22Rv1 (cell line): Measurements from ENCODE around the gene ZRANB2.

Experiments used
- H3K27ac ChIP-seq: fragments of 450-650 bp; 2 replicates; pipeline ENCODE4 v1.5.1; 2017
- CTCF ChIP-seq: fragments of 450-650 bp; IDR thresholded peaks from 2 replicates; pipeline ENCODE4 v1.5.1; 2017; ENCODE audit warnings: mild to moderate bottlenecking
- ZFX ChIP-seq: fragments of 450-650 bp; IDR thresholded peaks from 2 replicates; pipeline ENCODE4 v1.6.1; 2017; ENCODE audit warnings: antibody characterized with exemption, borderline replicate concordance

ZRANB2 gene

GRCh38 chr1:71030026-71030425 lies 50.8 kb downstream of the ZRANB2 start:
- H3K27ac ChIP-seq, result no peak overlapping the region
- no peak for TF ChIP-seq ZFX
- no peak for TF ChIP-seq CTCF

- TF ChIP-seq CTCF, result no peak
- no peak for TF ChIP-seq ZFX
- no peak overlapping the region for H3K27ac ChIP-seq
Measured at GRCh38 chr1:71028981-71029380, 51.9 kb downstream of the ZRANB2 start.

GRCh38 chr1:71027991-71028390 lies 52.8 kb downstream of the ZRANB2 start:
- no peak overlapping the region for H3K27ac ChIP-seq
- no peak for TF ChIP-seq ZFX
- no peak for TF ChIP-seq CTCF

- TF ChIP-seq CTCF (no peak), ZFX (no peak)
- no peak overlapping the region for H3K27ac ChIP-seq
Measured at GRCh38 chr1:71026093-71026492, 54.7 kb downstream of the ZRANB2 start.

- H3K27ac ChIP-seq, result no peak overlapping the region
- TF ChIP-seq CTCF, result no peak
- TF ChIP-seq ZFX, result no peak
Measured at GRCh38 chr1:71023515-71023914, 57.3 kb downstream of the ZRANB2 start.

GRCh38 chr1:71019233-71019969 lies 61.4 kb downstream of the ZRANB2 start:
- no peak overlapping the region for H3K27ac ChIP-seq
- TF ChIP-seq CTCF (no peak), ZFX (no peak)

GRCh38 chr1:71018791-71019190 lies 62.0 kb downstream of the ZRANB2 start:
- no peak overlapping the region for H3K27ac ChIP-seq
- no peak for TF ChIP-seq ZFX
- no peak for TF ChIP-seq CTCF
